Memory B cell (primary cell): Measurements from ENCODE around the gene THAP10.
A peak's percentile ranks its signal among the peaks of the same experiment; 100 is the strongest.
"Not testable (repeated sequence)": the region's sequence is repeated elsewhere in the genome, so short reads cannot be mapped to it uniquely, and the experiment has no call there.

Experiments used
- ATAC-seq: fragments of 150-1000 bp; cut with Tn5 transposase; 2 replicates; pipeline ENCODE4 v1.10.0; 2021; ENCODE audit warnings: low read depth, mild to moderate bottlenecking, moderate library complexity
- DNase-seq, 2 donors: peaks; one replicate each; pipeline ENCODE4 v3.0.0; 2022; ENCODE audit warnings: low spot score in 2 of 2
- H3K27ac Mint-ChIP-seq: one replicate; pipeline ENCODE4 v1.8.0; 2022; ENCODE audit warnings: mild to moderate bottlenecking, moderate library complexity, mixed read lengths
- H3K27me3 Mint-ChIP-seq: one replicate; pipeline ENCODE4 v1.8.0; 2022; ENCODE audit warnings: mixed read lengths
- H3K36me3 Mint-ChIP-seq: one replicate; pipeline ENCODE4 v1.8.0; 2022; ENCODE audit warnings: mild to moderate bottlenecking, mixed read lengths
- H3K4me1 Mint-ChIP-seq: one replicate; pipeline ENCODE4 v1.8.0; 2022; ENCODE audit warnings: mixed read lengths
- H3K4me3 Mint-ChIP-seq: one replicate; pipeline ENCODE4 v1.8.0; 2022; ENCODE audit warnings: mild to moderate bottlenecking, moderate library complexity, mixed read lengths
- H3K9me3 Mint-ChIP-seq: one replicate; pipeline ENCODE4 v1.8.0; 2022; ENCODE audit warnings: mixed read lengths

The THAP10 gene

DNA sequence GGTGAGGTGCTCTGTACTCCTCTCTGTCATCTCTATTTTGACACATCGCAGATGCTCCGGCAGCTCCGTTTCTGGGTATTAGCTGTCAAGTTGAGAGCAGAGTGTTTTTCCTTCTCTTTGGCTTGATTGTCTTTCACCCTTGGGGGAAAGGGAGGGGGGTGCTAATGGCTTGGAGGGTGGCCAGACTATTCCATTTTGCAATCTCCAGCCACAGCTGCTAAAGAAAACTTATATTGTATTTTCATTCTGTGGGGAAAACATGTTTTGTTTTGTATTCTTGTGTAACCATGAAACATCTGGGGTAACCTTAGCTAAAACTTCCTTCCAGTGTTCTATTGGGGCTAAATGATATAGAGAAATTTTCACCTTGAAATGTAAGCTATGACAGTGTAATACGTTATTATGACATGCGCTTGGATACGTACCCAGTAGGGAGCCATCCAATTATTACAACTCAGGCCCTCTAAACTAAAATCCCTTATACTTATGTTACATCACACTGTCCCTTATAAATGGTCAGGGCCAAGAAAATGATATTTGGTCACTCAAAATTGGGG lies 24.2 kb downstream of the THAP10 start:
- no peak overlapping the region for H3K27ac Mint-ChIP-seq
- no peak overlapping the region for H3K4me3 Mint-ChIP-seq
- no peaks in the 10 kb centered on the region for H3K9me3 Mint-ChIP-seq
- DNase-seq (no peak), ATAC-seq (no peak)
- no peaks in the 10 kb centered on the region for H3K4me1 Mint-ChIP-seq
- peaks cover 9% of the 10 kb centered on the region for H3K27me3 Mint-ChIP-seq
- H3K36me3 Mint-ChIP-seq: no peaks in the 10 kb centered on the region

GRCh38 chr15:70866982-70867641 lies 25.1 kb downstream of the THAP10 start:
- H3K9me3 Mint-ChIP-seq: no peaks in the 10 kb centered on the region
- H3K27ac Mint-ChIP-seq: no peak overlapping the region
- H3K27me3 Mint-ChIP-seq: peaks cover 6% of the 10 kb centered on the region
- H3K36me3 Mint-ChIP-seq: no peaks in the 10 kb centered on the region
- no peak for DNase-seq
- no peak overlapping the region for H3K4me3 Mint-ChIP-seq
- no peak for ATAC-seq
- no peaks in the 10 kb centered on the region for H3K4me1 Mint-ChIP-seq

DNA sequence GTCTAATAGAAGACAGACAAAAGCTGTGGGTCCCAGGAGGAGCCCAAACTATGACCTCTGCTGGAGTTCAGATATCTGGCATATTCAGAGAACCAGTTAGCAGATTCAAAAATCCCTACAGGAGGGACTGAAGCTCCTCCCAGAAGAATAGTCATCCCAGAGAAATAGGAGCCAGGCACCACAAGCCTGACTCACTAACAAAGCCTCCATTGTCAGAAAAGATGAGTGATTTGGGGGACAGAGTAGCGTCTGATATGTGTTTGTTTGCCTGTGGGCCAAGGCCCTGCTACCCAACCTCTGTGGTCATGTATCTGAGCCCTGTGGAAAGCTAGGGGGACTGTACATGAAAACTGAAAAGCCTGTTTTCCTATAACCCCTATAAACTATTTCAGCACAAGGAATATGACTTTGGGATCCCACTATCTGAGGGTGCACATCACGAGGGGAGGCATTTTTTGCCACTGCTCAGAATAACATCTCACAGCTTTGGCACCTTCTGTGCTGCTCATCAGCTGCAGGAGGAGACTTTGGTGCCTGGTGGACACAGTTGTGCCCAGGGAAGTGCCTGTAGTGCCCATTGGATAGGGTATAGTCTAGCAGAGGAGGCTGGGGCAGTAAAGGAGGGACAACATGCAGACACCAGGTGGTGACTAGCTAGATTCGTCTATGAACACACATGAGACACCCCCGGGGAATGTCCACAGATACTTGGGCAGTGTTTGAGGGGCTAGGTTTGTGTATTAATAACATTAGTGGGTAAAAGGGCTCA lies 28.6 kb downstream of the THAP10 start:
- ATAC-seq: no peak
- H3K9me3 Mint-ChIP-seq: no peaks in the 10 kb centered on the region
- peaks cover 10% of the 10 kb centered on the region for H3K27me3 Mint-ChIP-seq
- H3K4me3 Mint-ChIP-seq: no peak overlapping the region
- no peaks in the 10 kb centered on the region for H3K36me3 Mint-ChIP-seq
- H3K4me1 Mint-ChIP-seq: no peaks in the 10 kb centered on the region
- H3K27ac Mint-ChIP-seq: no peak overlapping the region
- DNase-seq: no peak

DNA sequence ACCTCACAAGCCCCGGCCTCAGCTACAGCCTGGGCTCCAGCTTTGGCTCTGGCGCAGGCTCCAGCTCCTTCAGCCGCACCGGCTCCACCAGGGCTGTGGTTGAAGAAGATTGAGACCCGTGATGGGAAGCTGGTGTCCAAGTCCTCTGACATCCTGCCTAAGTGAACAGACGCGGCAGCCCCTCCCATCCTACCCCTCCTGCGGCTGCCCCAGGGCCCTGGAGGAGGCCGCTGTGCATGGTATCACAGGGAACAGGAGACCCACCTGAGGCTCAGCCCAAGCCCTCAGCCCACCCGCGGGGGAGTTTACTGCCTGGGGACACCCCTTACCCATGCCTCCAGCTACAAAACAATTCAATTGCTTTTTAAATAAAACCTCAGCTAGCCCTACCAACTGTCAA lies 32.2 kb downstream of the THAP10 start:
- no peak overlapping the region for H3K27ac Mint-ChIP-seq
- H3K4me1 Mint-ChIP-seq: no peaks in the 10 kb centered on the region
- no peak for DNase-seq
- no peak for ATAC-seq
- peaks cover 10% of the 10 kb centered on the region for H3K27me3 Mint-ChIP-seq
- no peak overlapping the region for H3K4me3 Mint-ChIP-seq
- H3K36me3 Mint-ChIP-seq: no peaks in the 10 kb centered on the region
- H3K9me3 Mint-ChIP-seq: no peaks in the 10 kb centered on the region

GRCh38 chr15:70859322-70859908 lies 32.8 kb downstream of the THAP10 start:
- no peaks in the 10 kb centered on the region for H3K9me3 Mint-ChIP-seq

DNA sequence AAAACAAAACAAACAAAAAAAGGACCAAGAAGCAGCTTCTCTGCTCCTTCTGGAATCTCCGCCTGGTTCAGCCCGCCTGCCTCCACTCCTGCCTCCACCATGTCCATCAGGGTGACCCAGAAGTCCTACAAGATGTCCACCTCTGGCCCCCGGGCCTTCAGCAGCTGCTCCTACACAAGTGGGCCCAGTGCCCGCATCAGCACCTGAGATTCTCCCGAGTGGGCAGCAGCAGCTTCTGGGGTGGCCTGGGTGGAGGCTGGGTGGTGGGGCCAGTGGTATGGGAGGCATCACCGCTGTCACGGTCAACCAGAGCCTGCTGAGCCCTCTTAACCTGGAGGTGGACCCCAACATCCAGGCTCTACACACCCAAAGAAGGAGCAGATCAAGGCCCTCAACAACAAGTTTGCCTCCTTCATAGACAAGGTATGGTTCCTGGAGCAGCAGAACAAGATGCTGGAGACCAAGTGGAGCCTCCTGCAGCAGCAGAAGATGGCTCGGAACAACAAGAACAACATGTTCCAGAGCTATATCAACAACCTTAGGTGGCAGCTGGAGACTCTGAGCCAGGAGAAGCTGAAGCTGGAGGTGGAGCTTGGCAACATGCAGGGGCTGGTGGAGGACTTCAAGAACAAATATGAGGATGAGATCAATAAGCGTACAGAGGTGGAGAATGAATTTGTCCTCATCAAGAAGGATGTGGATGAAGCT lies 33.5 kb downstream of the THAP10 start:
- peaks cover 14% of the 10 kb centered on the region for H3K27me3 Mint-ChIP-seq
- H3K4me3 Mint-ChIP-seq, H3K27ac Mint-ChIP-seq, H3K9me3 Mint-ChIP-seq, H3K36me3 Mint-ChIP-seq, H3K4me1 Mint-ChIP-seq, ATAC-seq, DNase-seq: not testable (repeated sequence)

More at GRCh38 chr15:70859322-70859908, 32.8 kb downstream of the THAP10 start:
- Mint-ChIP-seq H3K36me3 (no peaks in the 10 kb centered on the region), H3K27ac (no peak overlapping the region), H3K27me3 (peaks cover 12% of the 10 kb centered on the region), H3K4me3 (no peak overlapping the region), H3K4me1 (peaks cover 2% of the 10 kb centered on the region)
- DNase-seq (no peak), ATAC-seq (no peak)

DNA sequence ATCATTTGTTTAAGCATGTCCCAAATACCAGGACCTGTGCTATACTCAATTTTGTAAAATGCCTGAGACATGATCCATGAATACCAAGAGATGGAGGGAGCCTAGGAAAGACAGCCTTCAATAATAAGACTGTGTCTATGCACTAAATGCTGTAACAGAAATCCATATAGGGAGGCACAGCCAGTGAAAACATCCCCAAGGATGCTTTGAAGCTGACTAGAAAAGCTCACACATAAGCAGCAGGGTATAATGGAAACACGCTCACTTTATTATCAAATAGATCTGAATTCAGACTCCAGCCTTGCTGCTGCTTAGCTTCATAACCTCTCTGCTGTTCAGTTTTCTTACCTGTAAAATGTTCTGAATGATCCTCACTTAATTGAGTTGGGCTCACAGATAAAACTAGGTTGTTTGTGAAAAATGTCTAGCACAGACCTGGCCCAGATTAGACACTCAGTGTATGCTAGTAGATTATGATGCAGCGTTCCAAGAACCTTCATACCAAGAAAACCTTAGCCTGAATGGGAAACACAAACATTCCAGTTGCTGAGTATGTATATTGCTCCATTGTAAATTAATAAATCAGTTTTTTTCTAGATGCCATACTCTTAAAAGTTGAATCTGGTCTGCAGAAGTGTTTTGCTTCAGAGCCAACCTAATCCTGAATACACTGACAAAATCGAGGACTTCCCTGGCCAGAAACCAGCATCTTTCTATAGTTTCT lies 34.5 kb downstream of the THAP10 start:
- no peak overlapping the region for H3K4me3 Mint-ChIP-seq
- DNase-seq: no peak
- peaks cover 4% of the 10 kb centered on the region for H3K4me1 Mint-ChIP-seq
- no peak for ATAC-seq
- H3K27ac Mint-ChIP-seq: no peak overlapping the region
- H3K36me3 Mint-ChIP-seq: no peaks in the 10 kb centered on the region
- no peaks in the 10 kb centered on the region for H3K9me3 Mint-ChIP-seq
- peaks cover 19% of the 10 kb centered on the region for H3K27me3 Mint-ChIP-seq

GRCh38 chr15:70856884-70857561 lies 35.2 kb downstream of the THAP10 start:
- Mint-ChIP-seq H3K27me3 (peaks cover 23% of the 10 kb centered on the region), H3K4me1 (peaks cover 4% of the 10 kb centered on the region), H3K4me3 (no peak overlapping the region), H3K9me3 (no peaks in the 10 kb centered on the region), H3K36me3 (no peaks in the 10 kb centered on the region), H3K27ac (no peak overlapping the region)
- DNase-seq (no peak), ATAC-seq (no peak)

- Mint-ChIP-seq H3K27me3 (peaks cover 30% of the 10 kb centered on the region), H3K9me3 (no peaks in the 10 kb centered on the region), H3K27ac (no peak overlapping the region), H3K36me3 (no peaks in the 10 kb centered on the region), H3K4me1 (peaks cover 4% of the 10 kb centered on the region), H3K4me3 (no peak overlapping the region)
- no peak for ATAC-seq
- no peak for DNase-seq
These were observed 35.9 kb downstream of the THAP10 start for GRCh38 chr15:70856177-70856883.

GRCh38 chr15:70855764-70856163 lies 36.5 kb downstream of the THAP10 start:
- Mint-ChIP-seq H3K27me3 (peaks cover 30% of the 10 kb centered on the region), H3K9me3 (no peaks in the 10 kb centered on the region), H3K4me3 (no peak overlapping the region), H3K36me3 (no peaks in the 10 kb centered on the region), H3K4me1 (peaks cover 4% of the 10 kb centered on the region), H3K27ac (no peak overlapping the region)
- no peak for DNase-seq
- peak; percentile 37 for ATAC-seq

- Mint-ChIP-seq H3K27me3 (peaks cover 34% of the 10 kb centered on the region), H3K4me1 (peaks cover 4% of the 10 kb centered on the region), H3K27ac (no peak overlapping the region), H3K4me3 (peak overlapping the region; percentile 87), H3K36me3 (no peaks in the 10 kb centered on the region), H3K9me3 (no peaks in the 10 kb centered on the region)
- no peak for ATAC-seq
- DNase-seq: no peak
These were observed 37.6 kb downstream of the THAP10 start for GRCh38 chr15:70854666-70854976.

GRCh38 chr15:70853973-70854665 lies 38.1 kb downstream of the THAP10 start, which contains the start of gene LARP6:
Gene LARP6, minus strand, starts transcription at chr15:70854157. Its CDS starts 69 bp downstream, at chr15:70854088.
- Mint-ChIP-seq H3K4me3 (peak within 1 kb of the TSS; percentile 87), H3K27me3 (peaks cover 31% of the 10 kb centered on the region), H3K36me3 (no peaks in the 10 kb centered on the region), H3K9me3 (no peaks in the 10 kb centered on the region), H3K4me1 (peaks cover 4% of the 10 kb centered on the region), H3K27ac (no peak within 1 kb of the TSS)
- DNase-seq: peak in 1 of 2 donors; percentile 25
- ATAC-seq: peak; percentile 51
